GM23338 (cell line): ENCODE measurements around the gene NUB1. TPM values are rescaled to one million over a fixed set of nuclear protein-coding genes. Genes with fewer than 3 reads are reported as not detected.

Experiments used
- ATAC-seq: fragments of 200-7000 bp; cut with Tn5 transposase; 3 replicates; pipeline ENCODE4 v1.9.1; 2020
- DNase-seq: peaks from one replicate; pipeline ENCODE4 v3.0.0-alpha.2; 2015; ENCODE audit warnings: low spot score
- H2AFZ ChIP-seq: fragments of 200-600 bp; sonication (generic); 2 replicates; pipeline ENCODE4 v1.8.0; 2016; ENCODE audit warnings: antibody characterized with exemption, mild to moderate bottlenecking, moderate library complexity
- H3F3A ChIP-seq: fragments of 200-600 bp; sonication (generic); replicated peaks from 2 replicates; pipeline ENCODE4 v1.8.0; 2017; ENCODE audit warnings: antibody characterized with exemption, mixed run types, low read depth
- H3K27ac ChIP-seq: fragments of 200-600 bp; sonication (generic); 2 replicates; pipeline ENCODE4 v1.6.1; 2016; ENCODE audit warnings: low read depth
- H3K27me3 ChIP-seq: fragments of 200-600 bp; sonication (generic); 2 replicates; pipeline ENCODE4 v1.8.0; 2016; ENCODE audit warnings: mild to moderate bottlenecking, mixed run types, moderate library complexity; ENCODE audit not compliant: insufficient read depth
- H3K36me3 ChIP-seq: fragments of 200-600 bp; sonication (generic); 2 replicates; pipeline ENCODE4 v1.8.0; 2016; ENCODE audit warnings: mild to moderate bottlenecking; ENCODE audit not compliant: insufficient read depth
- H3K4me1 ChIP-seq: fragments of 200-600 bp; sonication (generic); 2 replicates; pipeline ENCODE4 v1.8.0; 2016; ENCODE audit warnings: mild to moderate bottlenecking, moderate library complexity; ENCODE audit not compliant: insufficient read depth
- H3K4me2 ChIP-seq: fragments of 200-600 bp; sonication (generic); 2 replicates; pipeline ENCODE4 v1.7.1; 2017; ENCODE audit warnings: mixed run types
- H3K4me3 ChIP-seq: fragments of 200-600 bp; sonication (generic); 2 replicates; pipeline ENCODE4 v1.6.1; 2016; ENCODE audit warnings: mixed run types
- H3K79me2 ChIP-seq: fragments of 200-600 bp; sonication (generic); replicated peaks from 2 replicates; pipeline ENCODE4 v1.8.0; 2017; ENCODE audit warnings: mild to moderate bottlenecking; ENCODE audit not compliant: insufficient read depth
- H3K9me2 ChIP-seq: fragments of 200-600 bp; sonication (generic); 2 replicates; pipeline ENCODE4 v1.8.0; 2017; ENCODE audit not compliant: insufficient read depth
- H4K20me1 ChIP-seq: fragments of 200-600 bp; sonication (generic); replicated peaks from 2 replicates; pipeline ENCODE4 v1.8.0; 2017; ENCODE audit warnings: mild to moderate bottlenecking; ENCODE audit not compliant: insufficient read depth
- H3K27ac Mint-ChIP-seq: 2 replicates; pipeline ENCODE4 v1.8.0; 2020; ENCODE audit warnings: inconsistent platforms, mild to moderate bottlenecking, moderate library complexity, mixed read lengths
- H3K27me3 Mint-ChIP-seq: 3 replicates; pipeline ENCODE4 v1.8.0; 2022; ENCODE audit warnings: low read depth, mild to moderate bottlenecking, moderate library complexity, mixed read lengths, inconsistent platforms; ENCODE audit not compliant: insufficient read depth, poor library complexity
- H3K36me3 Mint-ChIP-seq: 3 replicates; pipeline ENCODE4 v1.8.0; 2021; ENCODE audit warnings: low read depth, mild to moderate bottlenecking, inconsistent platforms, moderate library complexity, mixed read lengths
- H3K4me1 Mint-ChIP-seq: 3 replicates; pipeline ENCODE4 v1.8.0; 2020; ENCODE audit warnings: mild to moderate bottlenecking, inconsistent platforms, mixed read lengths
- H3K4me3 Mint-ChIP-seq: 3 replicates; pipeline ENCODE4 v1.8.0; 2021; ENCODE audit warnings: moderate library complexity, mild to moderate bottlenecking, inconsistent platforms, mixed read lengths
- H3K9me3 Mint-ChIP-seq: 3 replicates; pipeline ENCODE4 v1.8.0; 2020; ENCODE audit warnings: moderate library complexity, mild to moderate bottlenecking, inconsistent platforms, mixed read lengths
- CREB1 ChIP-seq: fragments of 250-450 bp; sonication (Bioruptor Pico); IDR thresholded peaks from 2 replicates; pipeline ENCODE4 v1.5.0; 2020; ENCODE audit warnings: low read depth, mild to moderate bottlenecking, moderate library complexity
- CTCF ChIP-seq, 2 experiments: fragments of 200-600 bp in 1 of 2; sonication (generic) in 1 of 2; conservative IDR thresholded peaks; 2 replicates each; pipeline versions ENCODE4 v1.5.1 to v1.6.1; 2016 to 2017; ENCODE audit warnings: antibody characterized with exemption in 2 of 2, low read depth in 2 of 2, mild to moderate bottlenecking in 2 of 2, moderate library complexity in 1 of 2
- ETS1 ChIP-seq: IDR thresholded peaks from 2 replicates; pipeline ENCODE4 v1.6.1; 2016; ENCODE audit warnings: antibody characterized with exemption
- EZH2phosphoT487 ChIP-seq: fragments of 200-600 bp; sonication (generic); IDR thresholded peaks from one replicate; pipeline ENCODE4 v1.8.1; 2018; ENCODE audit warnings: antibody characterized with exemption; ENCODE audit not compliant: unreplicated experiment
- JUNB ChIP-seq: IDR thresholded peaks from one replicate; pipeline ENCODE4 v1.6.1; 2016; ENCODE audit warnings: antibody characterized with exemption; ENCODE audit not compliant: unreplicated experiment
- NANOG ChIP-seq: IDR thresholded peaks from 2 replicates; pipeline ENCODE4 v1.6.1; 2016; ENCODE audit warnings: antibody characterized with exemption, borderline replicate concordance
- POLR2AphosphoS5 ChIP-seq: IDR thresholded peaks from 2 replicates; pipeline ENCODE4 v1.6.1; 2016; ENCODE audit warnings: antibody characterized with exemption, low read depth
- STAT1 ChIP-seq: IDR thresholded peaks from one replicate; pipeline ENCODE4 v1.6.1; 2016; ENCODE audit warnings: antibody characterized with exemption; ENCODE audit not compliant: unreplicated experiment
- ZNF114 ChIP-seq: fragments of 250-450 bp; sonication (Bioruptor Pico); IDR thresholded peaks from 2 replicates; pipeline ENCODE4 v1.5.0; 2020; ENCODE audit warnings: mild to moderate bottlenecking, moderate library complexity
- ZNF331 ChIP-seq: fragments of 250-450 bp; sonication (Bioruptor Pico); IDR thresholded peaks from 2 replicates; pipeline ENCODE4 v1.5.0; 2020; ENCODE audit warnings: low read depth, mild to moderate bottlenecking, moderate library complexity
- ZNF462 ChIP-seq: fragments of 250-450 bp; sonication (Bioruptor Pico); IDR thresholded peaks from 2 replicates; pipeline ENCODE4 v1.5.0; 2020; ENCODE audit warnings: mild to moderate bottlenecking, moderate library complexity
- polyA plus RNA-seq: library from polyadenylated mRNA; unstranded; fragments of >200 nt; fragmentation: Nextera tagmentation; extraction: Ambion mirVana; gene quantifications from 2 replicates; pipeline ENCODE4 v1.2.1, GENCODE V29; 2016
- total RNA-seq: library from RNA; depleted of rRNA; stranded (reverse); fragments of >200 nt; shearing (Covaris generic); gene quantifications from 2 replicates; pipeline ENCODE4 v1.2.3, GENCODE V29; 2014

The NUB1 gene
- total and polyA plus RNA-seq, 2 experiments from 2014 or later: 31.8 to 42.3 TPM

GRCh38 chr7:151416941-151417315, 75.3 kb downstream of the NUB1 start (continued):
- TF ChIP-seq CREB1 (no peak), ZNF462 (no peak)

GRCh38 chr7:151420144-151420543, 78.5 kb downstream of the NUB1 start:
- Histone ChIP-seq H4K20me1 (peaks cover 3% of the 10 kb centered on the region; the same call in 1 of the 2 replicates), H3K36me3 (no peaks in the 10 kb centered on the region), H3K4me1 (peaks cover 13% of the 10 kb centered on the region; the same call in 1 of the 2 replicates), H3K4me2 (no peak overlapping the region), H3K4me3 (no peak overlapping the region), H3F3A (no peaks in the 10 kb centered on the region), H3K9me2 (no peaks in the 10 kb centered on the region), H3K79me2 (no peaks in the 10 kb centered on the region), H3K27me3 (peaks cover 20% of the 10 kb centered on the region), H2AFZ (no peak overlapping the region), H3K27ac (no peak overlapping the region)
- ATAC-seq: no peak
- H3K4me1 Mint-ChIP-seq: peaks cover 17% of the 10 kb centered on the region; the same call in 2 of the 3 replicates
- TF ChIP-seq ZNF114 (CRISPR knock-in tag) (no peak), STAT1 (no peak), CTCF (conservative IDR thresholded peaks at IDR 0.05; ENCODE audit: low read depth in 2 of 2) (no peak), EZH2phosphoT487 (no peak), JUNB (no peak), CREB1 (no peak), POLR2AphosphoS5 (no peak), NANOG (no peak), ZNF331 (CRISPR knock-in tag) (no peak), ETS1 (no peak)
- H3K9me3 Mint-ChIP-seq: peaks cover 37% of the 10 kb centered on the region
- no peak overlapping the region for H3K4me3 Mint-ChIP-seq
- peaks cover 22% of the 10 kb centered on the region for H3K27me3 Mint-ChIP-seq
- H3K36me3 Mint-ChIP-seq: peaks cover 17% of the 10 kb centered on the region; the same call in 2 of the 3 replicates
- DNase-seq: no peak
- H3K27ac Mint-ChIP-seq: no peak overlapping the region
